Karpas-422 (cell line): ENCODE data around the gene CTTNBP2NL. TPM values are rescaled to one million over a fixed set of nuclear protein-coding genes. Genes with fewer than 3 reads are reported as not detected.
"Not testable (repeated sequence)": the region's sequence is repeated elsewhere in the genome, so short reads cannot be mapped to it uniquely, and the experiment has no call there.

Experiments used
- DNase-seq: peaks from one replicate; pipeline ENCODE4 v3.0.0-alpha.2; 2015
- H2AFZ ChIP-seq: fragments of 200-600 bp; sonication (generic); 2 replicates; pipeline ENCODE4 v1.6.1; 2014; ENCODE audit warnings: antibody characterized with exemption, low read length, mixed read lengths
- H3K27ac ChIP-seq: fragments of 200-600 bp; sonication (generic); 2 replicates; pipeline ENCODE4 v1.5.1; 2014; ENCODE audit warnings: mild to moderate bottlenecking, low read length, moderate library complexity
- H3K27me3 ChIP-seq: fragments of 200-600 bp; sonication (generic); 2 replicates; pipeline ENCODE4 v1.6.1; 2014; ENCODE audit warnings: low read length, mixed read lengths
- H3K36me3 ChIP-seq: fragments of 200-600 bp; sonication (generic); 2 replicates; pipeline ENCODE4 v1.6.1; 2014; ENCODE audit warnings: low read length, mixed read lengths; ENCODE audit not compliant: insufficient read depth
- H3K4me1 ChIP-seq: fragments of 200-600 bp; sonication (generic); 2 replicates; pipeline ENCODE4 v1.6.1; 2014; ENCODE audit warnings: mild to moderate bottlenecking, low read length, mixed read lengths
- H3K4me2 ChIP-seq: fragments of 200-600 bp; sonication (generic); 2 replicates; pipeline ENCODE4 v1.6.1; 2014; ENCODE audit warnings: low read length, low read depth, mild to moderate bottlenecking; ENCODE audit not compliant: poor library complexity, severe bottlenecking
- H3K4me3 ChIP-seq: fragments of 200-600 bp; sonication (generic); 2 replicates; pipeline ENCODE4 v1.5.1; 2014; ENCODE audit warnings: mild to moderate bottlenecking, antibody characterized with exemption, low read length, mixed read lengths
- H3K79me2 ChIP-seq: fragments of 200-600 bp; sonication (generic); 2 replicates; pipeline ENCODE4 v1.6.1; 2014; ENCODE audit warnings: mild to moderate bottlenecking, low read length, mixed read lengths
- H3K9ac ChIP-seq: fragments of 200-600 bp; sonication (generic); 2 replicates; pipeline ENCODE4 v1.6.0; 2014; ENCODE audit warnings: low read length
- H3K9me2 ChIP-seq: fragments of 200-600 bp; sonication (generic), shearing (Covaris generic); replicated peaks from 2 replicates; pipeline ENCODE4 v1.6.0; 2014; ENCODE audit warnings: mild to moderate bottlenecking, low read length, moderate library complexity; ENCODE audit not compliant: insufficient read depth
- H3K9me3 ChIP-seq: fragments of 300-700, 200-600 bp; sonication (generic); 2 replicates; pipeline ENCODE4 v1.6.1; 2014; ENCODE audit warnings: low read length, mixed read lengths
- H4K20me1 ChIP-seq: fragments of 200-600 bp; sonication (generic); 2 replicates; pipeline ENCODE4 v1.6.1; 2014; ENCODE audit warnings: mild to moderate bottlenecking, antibody characterized with exemption, low read length, low read depth; ENCODE audit not compliant: insufficient read depth
- total RNA-seq: library from RNA; depleted of rRNA; stranded (reverse); fragments of >200 nt; shearing (Covaris generic); gene quantifications from 2 replicates; pipeline ENCODE4 v1.2.3, GENCODE V29; 2014; ENCODE audit warnings: low replicate concordance

CTTNBP2NL gene
- total RNA-seq, 1 experiment from 2014 or later, result not detected

DNA sequence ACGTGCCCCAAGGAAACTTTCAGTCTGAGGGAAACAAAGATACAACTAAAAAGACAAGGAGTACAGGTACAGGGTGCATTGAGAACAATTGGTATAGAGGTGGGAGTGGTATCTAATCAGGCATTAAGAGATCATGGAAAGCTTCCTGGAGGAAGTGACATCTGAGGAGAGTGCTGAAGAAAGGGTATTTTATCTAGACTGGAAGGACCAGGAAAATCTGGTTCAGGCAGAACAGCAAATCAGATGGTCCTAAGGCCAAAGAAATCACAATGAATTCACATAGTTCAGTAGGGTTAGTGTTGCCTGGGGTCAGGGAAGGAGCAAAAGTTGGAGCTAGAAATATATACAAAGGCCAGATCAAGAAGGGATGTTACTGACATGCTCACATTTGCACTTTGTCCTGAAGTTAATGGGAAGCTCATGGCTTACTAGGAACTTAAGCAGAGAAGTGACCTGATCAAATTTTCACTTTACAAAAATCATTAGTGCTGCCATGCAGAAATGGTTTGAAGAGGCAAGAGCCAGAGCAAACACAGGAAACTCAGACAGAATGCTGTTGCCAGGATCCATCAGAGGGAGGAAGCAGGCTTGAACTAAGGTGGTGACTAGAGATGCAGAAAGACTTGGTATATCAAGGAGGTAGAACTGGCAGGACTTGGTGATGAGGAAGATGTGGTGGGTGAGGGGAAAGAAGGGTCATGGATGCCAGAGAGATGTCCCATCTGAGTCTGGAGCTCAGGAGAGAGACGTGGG is 14.5 kb upstream of the CTTNBP2NL start:
- Histone ChIP-seq H3K27me3 (no peaks in the 10 kb centered on the region), H4K20me1 (no peaks in the 10 kb centered on the region), H3K36me3 (no peaks in the 10 kb centered on the region)

DNA sequence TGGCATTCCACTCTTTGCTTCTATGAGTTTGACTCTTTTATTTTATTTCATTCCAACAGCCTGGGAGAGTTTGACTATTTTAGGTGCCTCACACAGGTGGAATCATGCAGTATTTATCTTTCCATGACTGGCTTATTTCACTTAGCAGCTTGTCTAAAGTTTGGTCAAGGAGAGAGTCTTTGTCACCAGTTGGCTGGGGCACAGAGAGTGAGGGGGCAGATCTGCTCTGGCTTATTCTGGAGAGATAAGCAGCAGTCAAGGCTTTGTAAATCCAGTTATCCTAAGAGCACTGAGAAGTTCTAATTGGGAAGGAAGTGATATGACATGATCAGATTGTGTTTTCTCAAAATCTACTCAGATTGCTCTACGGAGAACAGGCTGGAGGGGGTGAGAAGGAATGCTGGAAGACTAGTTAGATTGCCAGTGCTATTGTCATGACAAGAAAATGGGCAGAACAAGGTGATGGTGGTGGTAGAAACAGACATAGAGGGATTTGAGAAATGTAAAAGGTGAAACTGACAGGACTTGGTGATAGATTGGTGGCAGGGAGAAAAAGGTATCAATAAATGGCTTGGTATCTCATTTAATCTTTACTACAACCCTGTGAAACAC is 12.1 kb upstream of the CTTNBP2NL start:
- Histone ChIP-seq H3K4me1 (no peaks in the 10 kb centered on the region), H3K27ac (no peak overlapping the region), H3K9me2 (no peaks in the 10 kb centered on the region), H3K4me2 (no peak overlapping the region), H3K36me3 (no peaks in the 10 kb centered on the region), H3K27me3 (no peaks in the 10 kb centered on the region), H4K20me1 (no peaks in the 10 kb centered on the region), H3K9me3 (no peaks in the 10 kb centered on the region), H3K79me2 (no peaks in the 10 kb centered on the region), H3K4me3 (no peak overlapping the region), H2AFZ (no peak overlapping the region), H3K9ac (no peak overlapping the region)
- DNase-seq, result no peak

More for the DNA sequence above, 14.5 kb upstream of the CTTNBP2NL start:
- Histone ChIP-seq H3K9me2 (no peaks in the 10 kb centered on the region), H3K9ac (no peak overlapping the region), H3K4me1 (no peaks in the 10 kb centered on the region), H3K27ac (no peak overlapping the region), H3K4me3 (no peak overlapping the region), H2AFZ (no peak overlapping the region), H3K79me2 (no peaks in the 10 kb centered on the region), H3K9me3 (no peaks in the 10 kb centered on the region), H3K4me2 (no peak overlapping the region)
- DNase-seq, result no peak

DNA sequence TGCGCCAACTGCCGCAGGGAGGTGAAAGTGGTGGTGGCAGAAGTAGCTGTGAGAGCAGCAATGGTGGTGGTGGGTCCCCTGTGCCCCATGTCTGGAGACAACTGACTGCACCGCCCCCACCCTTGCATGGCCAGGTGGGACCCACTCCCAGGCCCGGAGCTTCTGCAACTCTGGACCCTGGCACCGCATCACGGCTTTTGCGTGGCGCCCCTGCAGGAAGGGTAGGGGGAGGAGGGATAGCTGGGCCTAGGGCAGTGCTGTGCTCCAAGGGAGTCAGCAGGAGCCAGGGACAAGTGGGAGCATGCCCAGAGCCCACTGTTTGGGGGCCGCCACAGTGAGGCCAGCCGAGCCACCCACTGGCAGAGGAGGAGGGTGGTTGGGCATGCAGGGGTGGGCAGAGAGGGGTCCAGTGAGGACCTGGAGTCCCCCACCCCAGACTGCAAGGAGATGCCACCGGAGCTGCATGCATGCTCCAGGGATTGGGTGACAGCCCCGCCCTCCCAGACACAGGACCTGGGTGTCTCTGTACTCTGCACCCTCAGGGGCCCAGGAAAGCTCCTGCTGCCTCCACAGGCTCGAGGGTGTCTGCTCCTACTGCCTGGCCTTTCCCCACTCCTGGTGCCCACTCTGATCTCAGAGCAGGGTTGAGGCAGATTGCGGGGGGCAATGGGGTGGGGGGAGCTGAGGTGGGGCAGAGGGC is 9.8 kb upstream of the CTTNBP2NL start:
- no peaks in the 10 kb centered on the region for H3K27me3 ChIP-seq
- no peak overlapping the region for H3K4me3 ChIP-seq
- H2AFZ ChIP-seq, result no peak overlapping the region
- no peaks in the 10 kb centered on the region for H3K9me3 ChIP-seq
- H3K27ac ChIP-seq, result no peak overlapping the region
- H3K4me1 ChIP-seq, result peaks cover 2% of the 10 kb centered on the region; the same call in 1 of the 2 replicates
- DNase-seq, result no peak
- no peak overlapping the region for H3K9ac ChIP-seq
- no peaks in the 10 kb centered on the region for H3K79me2 ChIP-seq
- no peaks in the 10 kb centered on the region for H4K20me1 ChIP-seq
- H3K9me2 ChIP-seq, result no peaks in the 10 kb centered on the region
- H3K36me3 ChIP-seq, result no peaks in the 10 kb centered on the region
- no peak overlapping the region for H3K4me2 ChIP-seq

DNA sequence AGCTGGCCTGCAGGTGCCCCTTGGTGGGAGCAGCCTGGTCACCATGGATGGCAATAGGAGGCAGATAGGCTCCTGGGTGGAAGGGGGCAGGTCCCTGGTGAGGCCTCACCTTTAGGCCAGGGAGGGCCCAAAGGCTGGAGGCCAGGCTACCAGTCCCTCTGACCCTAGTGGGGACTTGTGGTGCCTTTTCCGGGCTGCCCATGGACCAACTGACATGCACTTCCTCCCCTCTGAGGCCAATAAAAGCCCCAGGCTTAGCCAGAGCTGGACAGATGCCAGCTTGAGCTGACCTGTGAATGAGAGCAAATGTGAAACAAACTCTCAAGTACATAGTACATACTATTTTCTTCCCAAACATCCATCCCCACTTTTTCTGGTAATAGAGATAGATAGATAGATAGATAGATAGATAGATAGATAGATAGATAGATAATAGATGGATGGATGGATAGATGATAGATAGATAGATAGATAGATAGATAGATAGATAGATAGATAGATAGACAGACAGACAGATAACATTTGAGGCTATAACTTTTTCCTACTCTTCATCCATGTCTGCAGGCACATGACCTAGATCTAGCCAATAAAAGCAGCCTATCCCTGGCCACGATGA is 9.2 kb upstream of the CTTNBP2NL start:
- Histone ChIP-seq H4K20me1 (no peaks in the 10 kb centered on the region), H3K79me2 (no peaks in the 10 kb centered on the region), H3K36me3 (no peaks in the 10 kb centered on the region), H3K4me1 (peaks cover 2% of the 10 kb centered on the region; the same call in 1 of the 2 replicates), H3K4me2 (no peak overlapping the region), H3K9ac (no peak overlapping the region), H3K27ac (no peak overlapping the region), H3K4me3 (no peak overlapping the region), H3K9me2 (no peaks in the 10 kb centered on the region), H3K9me3 (no peaks in the 10 kb centered on the region), H3K27me3 (no peaks in the 10 kb centered on the region), H2AFZ (no peak overlapping the region)
- DNase-seq, result no peak

DNA sequence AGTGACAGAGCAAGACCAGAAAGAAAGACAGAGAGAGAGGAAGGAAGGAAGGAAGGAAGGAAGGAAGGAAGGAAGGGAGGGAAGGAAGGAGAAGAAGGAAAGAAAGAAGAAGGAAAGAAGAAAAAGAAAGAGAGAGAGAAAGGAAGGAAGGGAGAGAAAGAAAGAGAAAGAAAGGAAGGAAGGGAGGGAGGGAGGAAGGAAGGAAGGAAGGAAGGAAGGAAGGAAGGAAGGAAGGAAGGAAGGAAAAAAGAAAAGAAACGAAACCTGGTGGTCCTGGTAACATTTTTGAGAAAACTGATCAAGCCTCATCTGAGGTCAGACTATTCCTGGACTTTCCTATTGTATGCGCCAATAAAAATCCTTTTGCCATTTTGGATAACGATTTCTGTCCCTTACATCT is 8.2 kb upstream of the CTTNBP2NL start:
- Histone ChIP-seq H3K9ac (no peak overlapping the region), H3K79me2 (no peaks in the 10 kb centered on the region), H3K9me3 (no peaks in the 10 kb centered on the region), H3K36me3 (no peaks in the 10 kb centered on the region), H3K4me1 (peaks cover 2% of the 10 kb centered on the region; the same call in 1 of the 2 replicates), H3K27me3 (no peaks in the 10 kb centered on the region), H4K20me1 (no peaks in the 10 kb centered on the region), H3K9me2 (no peaks in the 10 kb centered on the region), H3K27ac (no peak overlapping the region), H3K4me2 (no peak overlapping the region), H3K4me3 (no peak overlapping the region), H2AFZ (no peak overlapping the region)
- no peak for DNase-seq

DNA sequence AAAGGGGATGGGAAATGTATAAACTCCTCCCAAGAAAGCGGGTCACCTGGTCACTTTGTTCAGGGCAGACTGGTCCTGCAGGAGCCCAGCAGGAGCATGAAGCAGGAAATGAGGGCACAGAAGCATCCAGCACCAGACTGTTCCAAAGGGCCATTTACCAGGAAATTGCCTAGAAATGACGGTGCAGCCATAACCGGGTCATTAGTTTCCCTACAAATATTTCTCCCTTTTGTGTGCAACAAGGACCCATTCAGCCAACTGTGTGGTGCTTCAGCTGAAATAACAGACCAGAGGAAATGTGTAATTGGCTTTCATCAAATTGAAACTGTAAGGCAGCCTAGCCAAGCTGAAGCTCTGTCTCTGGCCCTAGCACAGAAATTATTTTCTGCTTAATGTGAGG is 7.6 kb upstream of the CTTNBP2NL start:
- Histone ChIP-seq H2AFZ (no peak overlapping the region), H3K27me3 (no peaks in the 10 kb centered on the region), H3K9ac (no peak overlapping the region), H3K79me2 (no peaks in the 10 kb centered on the region), H3K4me3 (no peak overlapping the region), H3K9me2 (no peaks in the 10 kb centered on the region), H3K36me3 (no peaks in the 10 kb centered on the region), H3K4me2 (no peak overlapping the region), H3K27ac (no peak overlapping the region), H3K4me1 (peaks cover 2% of the 10 kb centered on the region; the same call in 1 of the 2 replicates), H4K20me1 (no peaks in the 10 kb centered on the region), H3K9me3 (no peaks in the 10 kb centered on the region)
- DNase-seq, result no peak

DNA sequence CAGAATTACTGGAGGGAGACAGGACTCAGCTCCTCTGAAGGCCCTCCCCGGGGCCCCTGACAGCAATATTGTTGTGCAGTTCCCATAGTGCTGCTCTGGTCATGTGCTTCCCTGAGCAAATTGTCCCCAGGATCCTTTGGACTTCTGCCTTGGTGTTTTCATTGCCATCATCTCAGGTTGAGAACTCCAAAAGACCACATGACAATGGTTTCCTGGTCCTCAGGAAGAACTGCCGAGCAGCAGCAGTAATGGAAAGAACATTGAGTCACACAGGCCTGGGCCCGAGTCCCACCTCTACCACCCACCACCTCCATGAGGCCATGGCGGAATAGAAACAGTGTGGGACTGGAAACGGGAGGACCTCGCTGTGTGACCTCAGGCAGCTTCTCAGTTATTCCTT is 6.3 kb upstream of the CTTNBP2NL start:
- DNase-seq, result no peak
- no peak overlapping the region for H3K27ac ChIP-seq
- no peaks in the 10 kb centered on the region for H3K36me3 ChIP-seq
- no peak overlapping the region for H3K9ac ChIP-seq
- H3K9me2 ChIP-seq, result no peaks in the 10 kb centered on the region
- H3K27me3 ChIP-seq, result no peaks in the 10 kb centered on the region
- no peaks in the 10 kb centered on the region for H3K9me3 ChIP-seq
- peaks cover 7% of the 10 kb centered on the region for H3K4me1 ChIP-seq
- no peak overlapping the region for H3K4me3 ChIP-seq
- no peaks in the 10 kb centered on the region for H3K79me2 ChIP-seq
- no peaks in the 10 kb centered on the region for H4K20me1 ChIP-seq
- H2AFZ ChIP-seq, result no peak overlapping the region
- H3K4me2 ChIP-seq, result no peak overlapping the region

DNA sequence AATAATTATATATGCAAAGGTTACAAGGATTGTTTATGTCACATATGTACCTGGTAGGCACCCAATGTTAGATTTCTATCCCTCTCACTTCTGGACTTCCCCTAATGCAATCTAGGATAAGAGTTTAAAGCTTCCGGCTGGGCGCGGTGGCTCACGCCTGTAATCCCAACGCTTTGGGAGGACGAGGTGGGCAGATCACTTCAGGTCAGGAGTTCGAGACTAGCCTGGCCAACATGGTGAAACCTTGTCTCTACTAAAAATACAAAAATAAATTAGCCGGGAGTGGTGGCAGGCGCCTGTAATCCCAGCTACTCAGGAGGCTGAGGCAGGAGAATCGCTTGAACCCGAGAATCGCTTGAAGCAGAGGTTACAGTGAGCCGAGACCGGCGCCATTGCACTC is 5.7 kb upstream of the CTTNBP2NL start:
- not testable (repeated sequence) for H3K4me3 ChIP-seq, H3K27ac ChIP-seq, H3K4me1 ChIP-seq, H3K9me3 ChIP-seq, H4K20me1 ChIP-seq, H3K27me3 ChIP-seq, H3K9me2 ChIP-seq, H3K4me2 ChIP-seq, H3K9ac ChIP-seq, DNase-seq, H3K79me2 ChIP-seq, H3K36me3 ChIP-seq, H2AFZ ChIP-seq
